Measurements from ENCODE around the gene CTDSP2. TPM values are rescaled to one million over a fixed set of nuclear protein-coding genes. Genes with fewer than 3 reads are reported as not detected.
A peak's percentile ranks its signal among the peaks of the same experiment; 100 is the strongest.

CTDSP2 gene
- total and polyA plus RNA-seq, 8 donors, result 28.4 to 152 (median 73.9) TPM

DNA sequence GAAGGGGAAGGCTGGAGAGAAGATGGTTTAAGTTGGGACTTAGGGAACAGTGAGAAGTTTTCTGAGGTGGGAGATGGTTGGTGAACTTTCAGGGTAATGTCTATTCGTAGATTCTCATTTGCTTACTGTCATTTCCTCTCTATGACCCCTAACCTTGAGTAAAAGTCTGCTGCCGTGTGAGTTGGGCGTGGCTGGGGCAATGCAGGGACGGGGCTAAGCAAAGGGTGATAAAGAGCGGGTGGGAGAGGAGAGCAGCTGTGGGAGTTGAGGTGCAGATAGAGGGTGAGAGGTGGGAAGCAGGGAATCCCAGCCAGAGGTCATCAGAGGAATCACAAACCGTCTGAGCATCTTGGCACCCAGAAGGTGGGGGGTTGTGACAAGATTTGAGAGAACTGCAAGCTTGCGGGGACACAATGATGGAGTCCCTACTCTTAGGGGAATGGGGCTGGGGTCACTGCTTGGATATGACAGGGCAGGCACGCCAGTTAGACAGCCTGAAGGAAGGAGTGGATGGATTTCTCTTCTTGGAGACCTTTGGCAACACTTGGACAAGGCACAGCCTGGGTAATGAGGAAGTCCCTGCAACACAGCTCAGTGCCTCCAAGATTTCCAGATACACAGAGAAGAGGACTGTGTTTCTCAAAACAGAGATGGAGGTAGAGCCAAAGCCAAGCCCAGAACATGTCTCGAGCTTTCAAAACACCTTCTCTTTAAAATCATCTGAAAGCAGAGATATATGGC is 45.9 kb upstream of the CTDSP2 start:
- no peaks in the 10 kb centered on the region for H3K36me3 ChIP-seq
- intact Hi-C loops (cut with DNase I; ENCODE audit: low total_unique reads), result no loop called here
- peaks cover 84 to 100% (median 93%) of the 10 kb centered on the region in 4 donors for H3K4me1 ChIP-seq
- H3K27ac ChIP-seq, result peak overlapping the region; percentile 7 to 98 (median 97)
- WGBS, 5 donors, result 59 to 78% (median 68%) methylated on average over 9 of the region's 9 CpGs
- no peaks in the 10 kb centered on the region for H3K27me3 ChIP-seq
- no peaks in the 10 kb centered on the region for H3K9me3 ChIP-seq
- TF ChIP-seq POLR2A (IDR thresholded peaks at IDR 0.05) (no peak), POLR2AphosphoS5 (IDR thresholded peaks at IDR 0.05) (no peak), EP300 (IDR thresholded peaks at IDR 0.05) (no peak)
- TF ChIP-seq, protein P1, sequence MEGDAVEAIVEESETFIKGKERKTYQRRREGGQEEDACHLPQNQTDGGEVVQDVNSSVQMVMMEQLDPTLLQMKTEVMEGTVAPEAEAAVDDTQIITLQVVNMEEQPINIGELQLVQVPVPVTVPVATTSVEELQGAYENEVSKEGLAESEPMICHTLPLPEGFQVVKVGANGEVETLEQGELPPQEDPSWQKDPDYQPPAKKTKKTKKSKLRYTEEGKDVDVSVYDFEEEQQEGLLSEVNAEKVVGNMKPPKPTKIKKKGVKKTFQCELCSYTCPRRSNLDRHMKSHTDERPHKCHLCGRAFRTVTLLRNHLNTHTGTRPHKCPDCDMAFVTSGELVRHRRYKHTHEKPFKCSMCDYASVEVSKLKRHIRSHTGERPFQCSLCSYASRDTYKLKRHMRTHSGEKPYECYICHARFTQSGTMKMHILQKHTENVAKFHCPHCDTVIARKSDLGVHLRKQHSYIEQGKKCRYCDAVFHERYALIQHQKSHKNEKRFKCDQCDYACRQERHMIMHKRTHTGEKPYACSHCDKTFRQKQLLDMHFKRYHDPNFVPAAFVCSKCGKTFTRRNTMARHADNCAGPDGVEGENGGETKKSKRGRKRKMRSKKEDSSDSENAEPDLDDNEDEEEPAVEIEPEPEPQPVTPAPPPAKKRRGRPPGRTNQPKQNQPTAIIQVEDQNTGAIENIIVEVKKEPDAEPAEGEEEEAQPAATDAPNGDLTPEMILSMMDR (IDR thresholded peaks at IDR 0.05), result no peak
- no peak for DNase-seq
- H3K4me3 ChIP-seq, result no peak overlapping the region

DNA sequence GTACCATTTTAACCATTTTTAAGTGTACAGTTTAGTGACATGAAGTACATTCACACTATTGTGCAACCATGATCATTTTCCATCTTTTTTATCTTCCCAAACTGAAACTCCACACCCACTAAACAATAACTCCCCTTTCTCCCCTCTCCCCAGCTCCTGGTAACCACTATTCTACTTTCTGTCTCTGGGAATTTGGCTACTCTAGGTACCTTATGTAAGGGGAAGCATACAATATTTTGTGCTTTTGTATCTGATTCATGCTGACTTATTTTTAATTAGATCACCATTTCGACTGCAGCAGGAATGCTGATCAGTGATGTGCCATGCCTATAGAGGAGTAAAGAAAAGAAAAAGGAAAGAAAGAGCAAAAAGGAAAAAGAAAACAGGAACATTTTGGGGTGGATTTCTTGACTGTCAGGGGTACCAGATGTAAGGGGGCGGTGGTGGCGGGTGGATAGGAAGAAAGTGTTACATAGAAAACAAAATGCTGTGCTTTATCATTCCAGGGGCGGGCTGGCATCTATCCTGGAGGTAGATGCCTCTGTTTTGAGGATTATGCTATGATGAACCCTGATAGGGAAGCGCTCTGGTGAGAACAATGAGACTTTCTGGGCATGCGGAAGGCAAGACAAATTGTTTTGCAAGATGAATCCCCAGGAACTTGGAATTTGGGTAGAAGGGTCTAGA is 45.2 kb upstream of the CTDSP2 start:
- H3K27ac ChIP-seq, result peak overlapping the region in 4 of 5 donors; percentile 97 to 98 (median 98)
- 93 to 96% (median 94%) methylated on average over 6 of the region's 6 CpGs for WGBS, 5 donors
- DNase-seq, result no peak
- intact Hi-C loops (cut with DNase I; ENCODE audit: low total_unique reads), result no loop called here
- H3K4me1 ChIP-seq, result peaks cover 81 to 98% (median 89%) of the 10 kb centered on the region in 4 donors
- H3K27me3 ChIP-seq, result no peaks in the 10 kb centered on the region
- TF ChIP-seq POLR2A (IDR thresholded peaks at IDR 0.05) (no peak), EP300 (IDR thresholded peaks at IDR 0.05) (no peak), POLR2AphosphoS5 (IDR thresholded peaks at IDR 0.05) (no peak)
- TF ChIP-seq, protein P1 (IDR thresholded peaks at IDR 0.05), result no peak
- H3K4me3 ChIP-seq, result no peak overlapping the region
- H3K9me3 ChIP-seq, result no peaks in the 10 kb centered on the region
- H3K36me3 ChIP-seq, result no peaks in the 10 kb centered on the region

DNA sequence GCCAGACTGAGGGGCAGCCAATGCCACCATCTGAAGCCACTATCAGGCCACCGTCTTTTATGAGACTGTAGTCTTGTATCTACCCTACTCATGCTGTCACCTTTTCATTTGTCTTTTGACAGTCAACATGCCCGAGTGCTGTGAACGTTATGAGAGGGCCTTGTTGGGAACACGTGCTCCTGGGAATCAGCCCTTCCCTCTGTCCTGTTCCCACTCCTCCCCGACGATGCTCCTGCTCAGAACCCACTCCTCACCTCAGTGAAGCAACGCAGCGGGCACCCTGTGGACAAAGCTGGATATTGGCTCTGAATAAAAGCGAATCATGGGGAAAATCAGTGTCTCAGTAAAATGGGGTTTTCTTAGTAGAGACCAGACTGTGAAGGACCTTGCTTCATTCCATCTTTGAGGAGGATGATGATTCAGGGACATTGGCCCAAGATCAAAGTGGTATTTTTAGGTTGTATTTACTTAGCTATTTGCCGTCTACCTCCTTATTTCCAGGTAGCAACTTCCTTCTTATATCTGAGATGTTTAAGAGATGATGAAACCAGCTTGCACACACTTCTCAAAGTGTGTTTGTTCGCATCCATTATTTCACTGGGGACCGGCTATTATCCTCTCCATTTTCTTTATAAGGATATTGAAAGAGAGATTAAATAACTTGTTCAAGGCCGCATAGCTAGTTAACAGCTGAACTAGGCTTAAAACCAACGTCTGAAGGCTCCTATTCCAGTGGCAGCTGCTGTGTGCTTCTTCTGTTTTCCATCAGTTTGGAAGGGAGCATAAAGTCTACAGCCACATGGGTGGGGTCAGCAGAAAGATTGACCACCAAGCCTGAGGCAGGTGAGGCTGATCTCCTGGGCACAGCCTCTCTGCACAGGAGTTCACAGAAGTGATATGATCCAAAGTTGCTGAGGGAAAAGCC is 43.9 kb upstream of the CTDSP2 start:
- intact Hi-C loops (cut with DNase I; ENCODE audit: low total_unique reads), result no loop called here
- WGBS, 5 donors, result 59 to 68% (median 66%) methylated on average over 14 of the region's 14 CpGs

More for the DNA sequence above, 43.9 kb upstream of the CTDSP2 start:
- Histone ChIP-seq H3K36me3 (no peaks in the 10 kb centered on the region), H3K9me3 (no peaks in the 10 kb centered on the region), H3K27me3 (no peaks in the 10 kb centered on the region), H3K4me3 (no peak overlapping the region), H3K4me1 (peaks cover 69 to 85% (median 79%) of the 10 kb centered on the region in 4 donors), H3K27ac (peak overlapping the region; percentile 67 to 98 (median 97))
- TF ChIP-seq, protein P1 (IDR thresholded peaks at IDR 0.05), result no peak
- peak in 1 of 3 donors; percentile 49 for TF ChIP-seq POLR2AphosphoS5 (IDR thresholded peaks at IDR 0.05)
- no peak for TF ChIP-seq EP300 (IDR thresholded peaks at IDR 0.05)
- DNase-seq, result no peak

Data from stomach (tissue), 9 donors.